ENCODE measurements around the gene THRA. TPM values are rescaled to one million over a fixed set of nuclear protein-coding genes. Genes with fewer than 3 reads are reported as not detected.

THRA gene
- total and polyA plus RNA-seq, 2 donors (not counting 3 experiments of a cell fraction or from before 2014, with no cell fraction given) = 17.4 to 29.6 TPM

DNA sequence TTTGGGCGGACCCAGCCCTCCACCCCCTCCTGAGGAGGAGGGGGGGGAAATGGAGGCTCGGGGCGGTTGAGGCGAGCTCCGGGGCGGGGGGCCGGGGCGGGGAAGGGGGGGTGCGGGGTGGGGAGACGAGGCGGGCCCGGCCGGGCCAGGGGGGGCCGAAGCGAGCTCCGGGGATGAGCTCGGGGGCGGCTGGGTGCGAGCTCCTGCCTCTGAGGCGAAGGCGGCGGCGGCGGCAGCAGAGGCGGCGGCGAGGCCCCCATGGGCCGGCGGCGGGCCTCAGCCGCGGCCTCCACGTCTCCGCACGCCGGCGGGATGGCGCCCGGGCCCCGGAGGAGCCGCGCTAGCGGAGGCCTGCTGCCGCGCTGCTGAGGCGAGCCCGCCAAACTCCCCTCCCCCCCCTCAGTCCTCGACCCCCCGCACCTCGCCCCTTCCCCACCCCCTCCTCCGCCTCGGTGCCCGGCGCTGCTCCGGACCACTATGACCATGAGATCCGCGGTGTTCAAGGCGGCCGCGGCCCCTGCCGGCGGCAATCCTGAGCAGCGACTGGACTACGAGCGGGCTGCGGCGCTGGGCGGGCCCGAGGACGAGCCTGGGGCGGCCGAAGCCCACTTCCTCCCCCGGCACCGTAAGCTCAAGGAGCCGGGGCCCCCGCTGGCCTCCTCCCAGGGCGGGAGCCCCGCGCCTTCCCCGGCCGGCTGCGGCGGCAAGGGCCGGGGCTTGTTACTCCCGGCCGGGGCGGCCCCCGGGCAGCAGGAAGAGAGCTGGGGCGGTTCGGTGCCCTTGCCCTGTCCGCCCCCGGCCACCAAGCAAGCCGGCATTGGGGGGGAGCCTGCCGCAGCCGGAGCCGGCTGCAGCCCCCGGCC, 59.6 kb downstream of the THRA start:
- POLR2A ChIA-PET = interaction anchor here (0.9 to 3.1 kb wide), 5 partner anchors 9 to 22 kb away, joined by 3 to 12 read pairs (median 5); partner anchors contain the start of gene CASC3
- Histone ChIP-seq H3K27ac (ENCODE audit: insufficient read depth, low read depth, low read length) (peak overlapping the region; percentile 63), H2AFZ (ENCODE audit: low read depth, low read length) (no peak overlapping the region), H3K79me2 (ENCODE audit: control insufficient read depth, insufficient read depth, low read length) (peaks cover 55% of the 10 kb centered on the region), H3K4me3 (replicated peaks in 1 of 3; ENCODE audit: insufficient read depth in 1 of 3, low read depth in 1 of 3, low read length in 3 of 3) (peak overlapping the region; percentile 95 to 100 (median 98)), H3K9me1 (replicated peaks; ENCODE audit: control insufficient read depth, extremely low read depth, insufficient read depth, low read length) (no peaks in the 10 kb centered on the region), H3K9me3 (replicated peaks; ENCODE audit: control insufficient read depth, insufficient read depth, low read length) (no peaks in the 10 kb centered on the region), H3K4me2 (ENCODE audit: insufficient read depth, low read length) (no peak overlapping the region), H3K36me3 (ENCODE audit: control insufficient read depth in 2 of 2, extremely low read depth in 1 of 2, insufficient read depth in 2 of 2, low read length in 2 of 2) (peaks cover 5 to 7% of the 10 kb centered on the region in 2 experiments), H3K4me1 (ENCODE audit: control insufficient read depth, extremely low read depth, insufficient read depth, low read length) (peaks cover 22% of the 10 kb centered on the region), H3K27me3 (ENCODE audit: control insufficient read depth in 2 of 2, insufficient read depth in 2 of 2, low read length in 2 of 2) (no peaks in the 10 kb centered on the region), H4K20me1 (replicated peaks; ENCODE audit: control insufficient read depth, extremely low read depth, insufficient read depth, low read length) (peaks cover 6% of the 10 kb centered on the region), H3K9ac (replicated peaks; ENCODE audit: extremely low read depth, insufficient read depth, low read length) (peak overlapping the region; percentile 82)
- intact Hi-C loops (cut with micrococcal nuclease) (no loop called here), dilution Hi-C loops (cut with MboI; ENCODE audit: extremely low pct_ligation_motif_present, low sequenced_read_pairs) (no loop called here)
- CTCF ChIA-PET = interaction anchor here (0.6 to 4.7 kb wide), 12 partner anchors 10 to 108 kb away, joined by 3 to 109 read pairs (median 6); partner anchors contain the start of genes CASC3 and CSF3
- TF ChIP-seq POLR2AphosphoS5 (IDR thresholded peaks at IDR 0.05; ENCODE audit: insufficient read depth, low read depth, low read length) (peak; percentile 35), MYC (IDR thresholded peaks at IDR 0.05; ENCODE audit: low read depth, low read length) (no peak), FOS (IDR thresholded peaks at IDR 0.05; ENCODE audit: borderline replicate concordance, insufficient read depth, low read length) (no peak)
- TF ChIP-seq, protein P1, sequence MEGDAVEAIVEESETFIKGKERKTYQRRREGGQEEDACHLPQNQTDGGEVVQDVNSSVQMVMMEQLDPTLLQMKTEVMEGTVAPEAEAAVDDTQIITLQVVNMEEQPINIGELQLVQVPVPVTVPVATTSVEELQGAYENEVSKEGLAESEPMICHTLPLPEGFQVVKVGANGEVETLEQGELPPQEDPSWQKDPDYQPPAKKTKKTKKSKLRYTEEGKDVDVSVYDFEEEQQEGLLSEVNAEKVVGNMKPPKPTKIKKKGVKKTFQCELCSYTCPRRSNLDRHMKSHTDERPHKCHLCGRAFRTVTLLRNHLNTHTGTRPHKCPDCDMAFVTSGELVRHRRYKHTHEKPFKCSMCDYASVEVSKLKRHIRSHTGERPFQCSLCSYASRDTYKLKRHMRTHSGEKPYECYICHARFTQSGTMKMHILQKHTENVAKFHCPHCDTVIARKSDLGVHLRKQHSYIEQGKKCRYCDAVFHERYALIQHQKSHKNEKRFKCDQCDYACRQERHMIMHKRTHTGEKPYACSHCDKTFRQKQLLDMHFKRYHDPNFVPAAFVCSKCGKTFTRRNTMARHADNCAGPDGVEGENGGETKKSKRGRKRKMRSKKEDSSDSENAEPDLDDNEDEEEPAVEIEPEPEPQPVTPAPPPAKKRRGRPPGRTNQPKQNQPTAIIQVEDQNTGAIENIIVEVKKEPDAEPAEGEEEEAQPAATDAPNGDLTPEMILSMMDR (IDR thresholded peaks at IDR 0.05; ENCODE audit: extremely low read depth in 1 of 2, insufficient read depth in 1 of 2, low read depth in 1 of 2, low read length in 2 of 2) = peak in 1 of 2 donors; percentile 26
- DNase-seq (ENCODE audit: low read depth, low spot score) = peak; percentile 42
- FAIRE-seq = peak; percentile 24
- no TSS peak for BruUV-seq (replicated peaks)

All from endothelial cell of umbilical vein (primary cell).